ENCODE results near the gene RAB11A. TPM values are rescaled to one million over a fixed set of nuclear protein-coding genes. Genes with fewer than 3 reads are reported as not detected.

The RAB11A gene
- total and polyA plus RNA-seq, 2 donors (not counting 1 experiment from before 2014, with no cell fraction given): 56.8 to 501 TPM

DNA sequence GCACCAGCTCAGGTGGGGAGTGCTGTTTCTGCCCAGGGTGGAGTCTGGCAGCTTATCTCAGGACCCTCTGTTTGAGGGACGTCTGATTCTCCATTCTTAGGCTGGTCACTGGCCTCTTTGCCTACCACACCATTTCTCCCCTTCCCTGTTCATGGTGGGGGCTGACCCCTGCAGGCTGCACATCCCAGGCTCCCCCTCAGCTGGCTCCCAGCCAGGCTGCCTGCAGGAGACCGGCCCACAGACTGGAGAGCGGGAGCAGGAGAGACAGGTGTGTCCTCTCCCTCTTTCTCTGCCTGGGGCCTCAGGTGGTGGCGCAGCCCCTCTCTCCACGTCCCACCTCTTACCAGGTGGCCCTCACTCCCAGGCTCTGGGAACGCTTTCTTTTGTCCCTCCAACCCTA, 60.8 kb downstream of the RAB11A start:
- no peaks in the 10 kb centered on the region for H3K27me3 ChIP-seq (ENCODE audit: control insufficient read depth, insufficient read depth, low read length)
- no peak overlapping the region for H3K4me2 ChIP-seq (ENCODE audit: extremely low read depth, insufficient read depth, low read length)
- H3K36me3 ChIP-seq (ENCODE audit: control insufficient read depth, insufficient read depth, low read length): no peaks in the 10 kb centered on the region
- H3K79me2 ChIP-seq (ENCODE audit: control insufficient read depth, insufficient read depth, low read length): no peaks in the 10 kb centered on the region
- TF ChIP-seq EZH2 (IDR thresholded peaks at IDR 0.05; ENCODE audit: low read length, missing control alignments) (no peak), CTCF (conservative IDR thresholded peaks at IDR 0.05 in 1 of 2, IDR thresholded peaks at IDR 0.05 in 1 of 2; ENCODE audit: low read depth in 1 of 2, low read length in 2 of 2) (no peak)
- no peak overlapping the region for H3K9ac ChIP-seq (ENCODE audit: insufficient read depth, low read length)
- H3K4me3 ChIP-seq (replicated peaks in 1 of 4; ENCODE audit: control extremely low read depth in 1 of 4, insufficient read depth in 1 of 4, low read depth in 3 of 4, low read length in 4 of 4): no peak overlapping the region
- no peak overlapping the region for H2AFZ ChIP-seq (ENCODE audit: low read length)
- H3K9me3 ChIP-seq (ENCODE audit: control insufficient read depth, insufficient read depth, low read depth, low read length): no peaks in the 10 kb centered on the region
- no peaks in the 10 kb centered on the region for H4K20me1 ChIP-seq (ENCODE audit: control insufficient read depth, extremely low read depth, insufficient read depth, low read length)
- no peaks in the 10 kb centered on the region for H3K4me1 ChIP-seq (ENCODE audit: control insufficient read depth, extremely low read depth, insufficient read depth, low read length)
- H3K27ac ChIP-seq (ENCODE audit: insufficient read depth, low read length): no peak overlapping the region
- no peak for DNase-seq (ENCODE audit: low read depth in 2 of 2)

DNA sequence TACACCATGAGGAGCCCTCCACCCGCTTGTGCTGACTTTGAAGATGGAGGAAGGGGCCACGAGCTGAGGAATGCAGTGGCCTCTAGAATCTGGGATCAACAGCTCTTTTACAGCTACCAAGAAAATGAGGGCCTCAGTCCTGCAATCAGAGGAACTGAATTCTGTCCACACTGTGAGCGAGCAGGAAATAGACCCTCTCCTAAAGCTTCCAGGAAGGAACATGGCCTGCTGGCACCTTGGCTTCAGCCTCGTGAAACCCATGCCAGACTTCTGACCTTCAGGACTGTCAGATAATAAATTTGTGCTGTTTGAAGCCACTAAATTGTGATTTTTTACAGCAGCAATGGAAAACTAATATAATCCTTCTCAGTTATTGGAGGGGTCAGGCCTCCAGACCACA, 61.9 kb downstream of the RAB11A start:
- Histone ChIP-seq H3K9ac (ENCODE audit: insufficient read depth, low read length) (no peak overlapping the region), H3K4me3 (replicated peaks in 1 of 4; ENCODE audit: control extremely low read depth in 1 of 4, insufficient read depth in 1 of 4, low read depth in 3 of 4, low read length in 4 of 4) (no peak overlapping the region), H3K4me1 (ENCODE audit: control insufficient read depth, extremely low read depth, insufficient read depth, low read length) (no peaks in the 10 kb centered on the region), H3K4me2 (ENCODE audit: extremely low read depth, insufficient read depth, low read length) (no peak overlapping the region), H2AFZ (ENCODE audit: low read length) (no peak overlapping the region), H3K9me3 (ENCODE audit: control insufficient read depth, insufficient read depth, low read depth, low read length) (no peaks in the 10 kb centered on the region), H3K27ac (ENCODE audit: insufficient read depth, low read length) (no peak overlapping the region), H3K27me3 (ENCODE audit: control insufficient read depth, insufficient read depth, low read length) (no peaks in the 10 kb centered on the region), H4K20me1 (ENCODE audit: control insufficient read depth, extremely low read depth, insufficient read depth, low read length) (no peaks in the 10 kb centered on the region), H3K36me3 (ENCODE audit: control insufficient read depth, insufficient read depth, low read length) (no peaks in the 10 kb centered on the region), H3K79me2 (ENCODE audit: control insufficient read depth, insufficient read depth, low read length) (no peaks in the 10 kb centered on the region)
- no peak for DNase-seq (ENCODE audit: low read depth in 2 of 2)
- TF ChIP-seq CTCF (conservative IDR thresholded peaks at IDR 0.05 in 1 of 2, IDR thresholded peaks at IDR 0.05 in 1 of 2; ENCODE audit: low read depth in 1 of 2, low read length in 2 of 2): no peak
- TF ChIP-seq EZH2 (IDR thresholded peaks at IDR 0.05; ENCODE audit: low read length, missing control alignments): no peak

DNA sequence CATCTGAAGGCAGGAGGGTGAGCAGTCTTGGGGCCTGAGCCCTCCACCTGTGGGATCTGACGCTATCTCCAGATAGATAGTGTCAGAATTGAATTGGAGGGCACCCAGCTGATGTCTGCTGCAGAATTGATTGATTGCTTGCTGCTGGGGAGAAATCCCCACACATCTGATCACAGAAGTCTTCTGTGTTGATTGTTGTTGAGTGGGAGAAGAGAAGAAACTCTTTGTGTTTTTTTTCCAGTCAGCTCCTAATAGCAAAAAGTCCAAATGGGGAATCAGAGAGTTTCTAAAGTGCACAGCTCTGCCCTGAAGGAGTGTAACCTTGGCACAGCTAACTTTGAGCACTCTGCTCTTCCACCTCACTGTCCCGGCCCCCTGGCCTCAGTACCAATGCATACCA, 66.1 kb downstream of the RAB11A start:
- Histone ChIP-seq H3K4me3 (replicated peaks in 1 of 4; ENCODE audit: control extremely low read depth in 1 of 4, insufficient read depth in 1 of 4, low read depth in 3 of 4, low read length in 4 of 4) (no peak overlapping the region), H2AFZ (ENCODE audit: low read length) (no peak overlapping the region), H3K4me2 (ENCODE audit: extremely low read depth, insufficient read depth, low read length) (no peak overlapping the region), H3K9me3 (ENCODE audit: control insufficient read depth, insufficient read depth, low read depth, low read length) (no peaks in the 10 kb centered on the region), H3K9ac (ENCODE audit: insufficient read depth, low read length) (no peak overlapping the region), H3K4me1 (ENCODE audit: control insufficient read depth, extremely low read depth, insufficient read depth, low read length) (peaks cover 5% of the 10 kb centered on the region), H3K79me2 (ENCODE audit: control insufficient read depth, insufficient read depth, low read length) (no peaks in the 10 kb centered on the region), H3K27me3 (ENCODE audit: control insufficient read depth, insufficient read depth, low read length) (no peaks in the 10 kb centered on the region), H3K36me3 (ENCODE audit: control insufficient read depth, insufficient read depth, low read length) (no peaks in the 10 kb centered on the region), H4K20me1 (ENCODE audit: control insufficient read depth, extremely low read depth, insufficient read depth, low read length) (no peaks in the 10 kb centered on the region), H3K27ac (ENCODE audit: insufficient read depth, low read length) (no peak overlapping the region)
- DNase-seq (ENCODE audit: low read depth in 2 of 2): no peak
- TF ChIP-seq EZH2 (IDR thresholded peaks at IDR 0.05; ENCODE audit: low read length, missing control alignments) (no peak), CTCF (conservative IDR thresholded peaks at IDR 0.05 in 1 of 2, IDR thresholded peaks at IDR 0.05 in 1 of 2; ENCODE audit: low read depth in 1 of 2, low read length in 2 of 2) (no peak)

Data from fibroblast of lung (primary cell).